Esophagus muscularis mucosa (tissue), 4 donors: ENCODE measurements around the gene SNX1. TPM values are rescaled to one million over a fixed set of nuclear protein-coding genes. Genes with fewer than 3 reads are reported as not detected.

Source experiments
- DNase-seq: peaks from one replicate; pipeline ENCODE4 v3.0.0-alpha.2; 2017; ENCODE audit errors: extremely low spot score
- H3K27ac ChIP-seq, 4 donors: fragments of 200-600 bp; sonication (generic); replicated peaks in 1 of 4; 1 replicate in 3 of 4; 2 replicates in 1 of 4; pipeline ENCODE4 v1.5.1; 2016 to 2019; ENCODE audit warnings: mild to moderate bottlenecking in 1 of 4
- H3K27me3 ChIP-seq, 4 donors: fragments of 200-600 bp; sonication (generic); one replicate each; pipeline versions ENCODE4 v1.5.1 to v1.6.0; 2016 to 2019
- H3K36me3 ChIP-seq, 4 donors: fragments of 200-600 bp; sonication (generic); one replicate each; pipeline ENCODE4 v1.5.1; 2016 to 2019
- H3K4me1 ChIP-seq, 4 donors: fragments of 200-600 bp; sonication (generic); one replicate each; pipeline ENCODE4 v1.5.1; 2016 to 2019
- H3K4me3 ChIP-seq, 4 donors: fragments of 200-600 bp; sonication (generic); 1 replicate in 2 of 4; 2 replicates in 2 of 4; pipeline ENCODE4 v1.5.1; 2016 to 2019; ENCODE audit warnings: mild to moderate bottlenecking in 4 of 4, moderate library complexity in 1 of 4
- H3K9me3 ChIP-seq, 4 donors: fragments of 200-600 bp; sonication (generic); 1 replicate in 3 of 4; 2 replicates in 1 of 4; pipeline ENCODE4 v1.5.1; 2016 to 2019
- EP300 ChIP-seq: sonication (generic); formaldehyde crosslinking; IDR thresholded peaks from one replicate; pipeline ENCODE4 v1.6.1; 2017; ENCODE audit warnings: antibody characterized with exemption
- POLR2A ChIP-seq: fragments of 450-650 bp; IDR thresholded peaks from one replicate; pipeline ENCODE4 v1.6.1; 2017; ENCODE audit warnings: antibody characterized with exemption, moderate library complexity, mild to moderate bottlenecking, low read depth
- POLR2AphosphoS5 ChIP-seq, 2 donors: sonication (generic); formaldehyde crosslinking; IDR thresholded peaks; one replicate each; pipeline ENCODE4 v1.6.1; 2017; ENCODE audit warnings: antibody characterized with exemption in 2 of 2
- WGBS: methylation state at CpG from one replicate; pipeline ENCODE4 v1.1.5; 2018; 5-methylcytosine and 5-hydroxymethylcytosine counted together
- intact Hi-C: fragments of 100-400 bp; cut with DNase I; formaldehyde crosslinking; loops from one replicate; pipeline ENCODE4 v1.15.1; 2023
- total RNA-seq, 4 donors: library from RNA; depleted of rRNA; stranded (reverse); fragments of >200 nt; gene quantifications; one replicate each; pipeline versions ENCODE4 v1.1.0 to v1.2.1, GENCODE V29; 2016
- TF ChIP-seq, protein P1 (sequence below), 3 experiments: fragments of 200-600 bp in 2 of 3; fragments of 450-650 bp in 1 of 3; sonication (generic) in 2 of 3; IDR thresholded peaks; one replicate each; pipeline ENCODE4 v1.5.1; 2017 to 2019; ENCODE audit warnings: antibody characterized with exemption in 3 of 3, mild to moderate bottlenecking in 2 of 3, moderate library complexity in 1 of 3

SNX1 gene
- total RNA-seq, 4 donors from 2014 or later, result 79.4 to 93.0 (median 87.5) TPM

DNA sequence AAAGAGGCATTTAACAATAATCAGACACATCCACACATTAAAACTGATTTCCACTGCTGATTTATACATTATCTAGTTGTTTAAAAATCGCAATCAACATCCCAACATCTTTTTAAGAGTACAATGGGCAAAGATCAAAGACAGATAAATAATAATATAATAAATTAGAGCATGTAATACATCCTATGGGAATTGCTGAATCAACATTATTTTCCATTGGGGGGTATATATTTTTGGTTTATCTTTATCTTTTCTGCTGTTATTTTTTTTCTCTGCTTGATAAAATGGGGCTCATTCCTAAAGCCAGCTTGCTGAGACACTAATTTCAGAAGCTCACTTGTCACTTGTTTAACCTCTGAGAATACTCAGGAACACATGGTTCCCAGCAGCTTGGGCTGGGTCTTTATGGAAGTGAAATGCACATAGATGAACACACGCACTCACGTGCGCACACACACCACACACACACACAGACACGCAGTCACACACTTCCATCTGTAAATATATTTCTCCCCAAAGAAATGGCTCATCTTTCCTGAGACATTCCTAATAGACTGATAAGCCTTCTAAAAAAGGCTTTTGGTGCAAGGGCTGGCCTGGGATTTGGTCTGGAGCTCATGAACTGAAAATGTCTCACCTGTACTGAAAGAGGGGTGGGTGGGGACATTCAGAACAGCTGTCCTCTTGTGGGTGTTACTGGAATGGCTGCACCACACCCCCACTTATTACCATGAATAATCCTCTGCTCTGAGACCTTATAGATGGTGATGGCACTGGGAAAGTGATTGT, 70.5 kb downstream of the SNX1 start:
- intact Hi-C loops, result loop anchor here (10.0 kb wide), 1 partner anchor 219 kb away; the partner anchor contains the start of genes PCLAF and TRIP4
- Histone ChIP-seq H3K4me3 (no peak overlapping the region), H3K36me3 (peaks cover 0 to 15% (median 13%) of the 10 kb centered on the region in 4 donors), H3K9me3 (no peaks in the 10 kb centered on the region), H3K27ac (no peak overlapping the region), H3K4me1 (peaks cover 17 to 22% (median 19%) of the 10 kb centered on the region in 4 donors), H3K27me3 (no peaks in the 10 kb centered on the region)
- TF ChIP-seq POLR2A, result no peak
- TF ChIP-seq, protein P1, sequence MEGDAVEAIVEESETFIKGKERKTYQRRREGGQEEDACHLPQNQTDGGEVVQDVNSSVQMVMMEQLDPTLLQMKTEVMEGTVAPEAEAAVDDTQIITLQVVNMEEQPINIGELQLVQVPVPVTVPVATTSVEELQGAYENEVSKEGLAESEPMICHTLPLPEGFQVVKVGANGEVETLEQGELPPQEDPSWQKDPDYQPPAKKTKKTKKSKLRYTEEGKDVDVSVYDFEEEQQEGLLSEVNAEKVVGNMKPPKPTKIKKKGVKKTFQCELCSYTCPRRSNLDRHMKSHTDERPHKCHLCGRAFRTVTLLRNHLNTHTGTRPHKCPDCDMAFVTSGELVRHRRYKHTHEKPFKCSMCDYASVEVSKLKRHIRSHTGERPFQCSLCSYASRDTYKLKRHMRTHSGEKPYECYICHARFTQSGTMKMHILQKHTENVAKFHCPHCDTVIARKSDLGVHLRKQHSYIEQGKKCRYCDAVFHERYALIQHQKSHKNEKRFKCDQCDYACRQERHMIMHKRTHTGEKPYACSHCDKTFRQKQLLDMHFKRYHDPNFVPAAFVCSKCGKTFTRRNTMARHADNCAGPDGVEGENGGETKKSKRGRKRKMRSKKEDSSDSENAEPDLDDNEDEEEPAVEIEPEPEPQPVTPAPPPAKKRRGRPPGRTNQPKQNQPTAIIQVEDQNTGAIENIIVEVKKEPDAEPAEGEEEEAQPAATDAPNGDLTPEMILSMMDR (IDR thresholded peaks at IDR 0.05), result no peak
- TF ChIP-seq EP300, result no peak
- TF ChIP-seq POLR2AphosphoS5 (IDR thresholded peaks at IDR 0.05), result no peak
- DNase-seq, result no peak
- 89% methylated on average over 5 of the region's 5 CpGs for WGBS

DNA sequence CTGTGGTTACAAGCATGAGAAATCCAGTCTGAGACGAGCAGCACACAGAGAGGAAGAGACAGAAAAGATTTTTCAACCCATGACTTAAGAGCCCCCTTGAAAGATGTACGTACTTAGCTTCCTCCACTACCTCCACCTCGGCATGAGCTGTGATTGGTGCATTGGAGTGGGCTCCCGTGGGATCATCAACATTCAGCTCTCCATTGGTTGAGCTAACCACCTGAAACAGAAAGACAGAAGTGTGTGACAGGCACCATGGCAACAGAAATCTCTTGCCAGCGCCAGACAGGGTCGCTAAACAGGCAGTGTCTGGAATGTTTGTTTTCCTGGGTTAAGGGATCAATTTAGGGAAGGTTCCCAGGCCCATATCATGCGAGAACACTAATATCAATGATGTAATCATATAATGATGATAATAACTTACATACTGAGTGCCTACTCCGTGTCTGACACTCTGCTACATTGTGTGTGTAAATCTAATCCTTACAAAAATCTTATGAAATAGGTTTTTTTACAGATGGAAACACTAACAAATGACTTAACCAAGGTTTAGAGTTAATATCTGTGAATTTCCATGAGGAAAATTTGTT, 84.5 kb downstream of the SNX1 start:
- no peak for TF ChIP-seq POLR2AphosphoS5 (IDR thresholded peaks at IDR 0.05)
- no peak for TF ChIP-seq POLR2A
- TF ChIP-seq, protein P1 (IDR thresholded peaks at IDR 0.05), result no peak
- no peak for TF ChIP-seq EP300
- no peaks in the 10 kb centered on the region for H3K27me3 ChIP-seq
- H3K4me3 ChIP-seq, result no peak overlapping the region
- H3K27ac ChIP-seq, result no peak overlapping the region
- no peaks in the 10 kb centered on the region for H3K4me1 ChIP-seq
- H3K36me3 ChIP-seq, result peaks cover 4 to 70% (median 45%) of the 10 kb centered on the region in 4 donors
- no peaks in the 10 kb centered on the region for H3K9me3 ChIP-seq
- 76% methylated on average over 8 of the region's 8 CpGs for WGBS
- DNase-seq, result no peak
- intact Hi-C loops, result no loop called here

DNA sequence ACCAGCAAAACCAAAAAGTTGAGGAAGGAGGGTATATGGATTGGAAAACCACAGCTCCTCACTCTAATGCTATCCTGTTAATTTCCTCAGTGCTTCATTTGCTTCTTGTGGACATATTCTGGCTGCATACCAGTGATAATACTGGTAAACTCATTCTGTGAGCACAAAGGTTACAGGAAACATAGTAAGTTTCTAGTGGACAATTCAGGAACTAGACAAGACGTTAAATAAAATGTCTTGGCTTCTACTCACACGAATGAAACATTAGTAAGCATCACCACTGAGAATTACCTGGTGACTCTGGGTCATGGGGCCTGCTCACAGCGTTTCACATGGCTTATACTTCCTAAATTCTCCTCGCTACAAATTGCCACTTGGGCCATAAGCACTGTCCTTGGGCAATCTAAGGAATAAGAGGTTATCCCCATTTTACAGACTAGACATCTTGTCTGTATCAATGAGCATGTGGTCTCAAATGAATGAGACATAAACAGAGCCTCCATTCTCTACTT, 87.1 kb downstream of the SNX1 start:
- intact Hi-C loops, result no loop called here
- 88% methylated on average over 4 of the region's 4 CpGs for WGBS
- Histone ChIP-seq H3K9me3 (no peaks in the 10 kb centered on the region), H3K4me1 (no peaks in the 10 kb centered on the region), H3K4me3 (no peak overlapping the region), H3K27ac (no peak overlapping the region), H3K27me3 (no peaks in the 10 kb centered on the region), H3K36me3 (peaks cover 4 to 70% (median 40%) of the 10 kb centered on the region in 4 donors)
- no peak for DNase-seq
- TF ChIP-seq POLR2AphosphoS5 (IDR thresholded peaks at IDR 0.05), result no peak

DNA sequence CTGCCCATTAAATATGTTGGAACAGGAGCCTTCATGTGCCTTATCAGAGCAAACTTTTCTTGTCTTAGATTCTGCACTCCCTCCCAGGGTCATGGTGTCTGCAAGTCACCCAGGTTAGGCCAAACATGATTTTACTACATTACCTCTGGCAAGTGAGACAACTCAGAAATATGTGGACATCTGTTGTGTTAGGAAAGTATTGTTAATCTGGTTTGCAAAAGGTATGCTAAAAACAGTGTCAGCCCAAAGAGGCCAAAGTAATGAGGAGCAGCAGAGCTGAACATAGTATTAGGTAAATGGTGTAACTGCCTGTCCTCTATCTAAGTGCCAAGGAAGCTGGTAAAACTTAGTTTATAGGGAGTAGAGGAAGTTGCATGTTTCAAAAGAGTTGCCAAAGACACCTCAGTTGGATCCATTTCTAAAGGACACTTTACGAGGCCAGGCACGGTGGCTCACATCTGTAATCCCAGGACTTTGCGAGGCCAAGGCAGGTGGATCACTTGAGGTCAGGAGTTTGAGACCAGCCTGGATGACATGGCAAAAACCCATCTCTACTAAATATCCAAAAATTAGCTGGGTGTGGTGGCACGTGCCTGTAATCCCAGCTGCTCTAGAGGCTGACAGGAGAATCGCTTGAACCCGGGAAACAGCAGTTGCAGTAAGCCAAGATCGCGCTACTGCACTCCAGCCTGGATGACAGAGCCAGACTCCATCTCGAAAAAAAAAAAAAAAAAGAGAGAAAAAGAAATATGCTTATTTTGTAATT, 89.5 kb downstream of the SNX1 start:
- Histone ChIP-seq H3K27me3 (no peaks in the 10 kb centered on the region), H3K9me3 (no peaks in the 10 kb centered on the region), H3K36me3 (peaks cover 0 to 54% (median 28%) of the 10 kb centered on the region in 4 donors), H3K4me1 (no peaks in the 10 kb centered on the region), H3K27ac (no peak overlapping the region), H3K4me3 (no peak overlapping the region)
- whole genome bisulfite sequencing, result 86% methylated on average over 9 of the region's 9 CpGs
- intact Hi-C loops, result no loop called here
- DNase-seq, result no peak
- no peak for TF ChIP-seq POLR2AphosphoS5 (IDR thresholded peaks at IDR 0.05)
- TF ChIP-seq EP300, result no peak
- TF ChIP-seq POLR2A, result no peak
- TF ChIP-seq, protein P1 (IDR thresholded peaks at IDR 0.05), result no peak
